Measurements from ENCODE around the gene SHROOM1.

SHROOM1 gene

GRCh38 chr5:132872788-132873118 is 42.3 kb upstream of the SHROOM1 start:
- no peak for TF ChIP-seq CTCF (IDR thresholded peaks at IDR 0.05; ENCODE audit: extremely low read depth, missing control alignments)
- no peak for DNase-seq (ENCODE audit: low spot score)

GRCh38 chr5:132871459-132872284 is 41.2 kb upstream of the SHROOM1 start:
- no peak for DNase-seq (ENCODE audit: low spot score)
- TF ChIP-seq CTCF (IDR thresholded peaks at IDR 0.05; ENCODE audit: extremely low read depth, missing control alignments): no peak

- no peak for TF ChIP-seq CTCF (IDR thresholded peaks at IDR 0.05; ENCODE audit: extremely low read depth, missing control alignments)
- no peak for DNase-seq (ENCODE audit: low spot score)
These were observed 40.4 kb upstream of the SHROOM1 start for GRCh38 chr5:132870801-132871200.

GRCh38 chr5:132868754-132869153 is 38.3 kb upstream of the SHROOM1 start:
- DNase-seq (ENCODE audit: low spot score): no peak
- no peak for TF ChIP-seq CTCF (IDR thresholded peaks at IDR 0.05; ENCODE audit: extremely low read depth, missing control alignments)

GRCh38 chr5:132867046-132867451 is 36.6 kb upstream of the SHROOM1 start:
- no peak for TF ChIP-seq CTCF (IDR thresholded peaks at IDR 0.05; ENCODE audit: extremely low read depth, missing control alignments)
- no peak for DNase-seq (ENCODE audit: low spot score)

GRCh38 chr5:132866342-132867045 is 36.0 kb upstream of the SHROOM1 start, which contains the start of the genes GDF9 and UQCRQ:
TSS of gene GDF9 (minus strand) at chr5:132866469. CDS start at chr5:132864533, 1,936 bp downstream.
TSS of gene UQCRQ (plus strand) at chr5:132866642. CDS start at chr5:132866882, 240 bp downstream.
- no peak for TF ChIP-seq CTCF (IDR thresholded peaks at IDR 0.05; ENCODE audit: extremely low read depth, missing control alignments)
- DNase-seq (ENCODE audit: low spot score): peak; percentile 95

- no peak for TF ChIP-seq CTCF (IDR thresholded peaks at IDR 0.05; ENCODE audit: extremely low read depth, missing control alignments)
- no peak for DNase-seq (ENCODE audit: low spot score)
These were observed 35.4 kb upstream of the SHROOM1 start for GRCh38 chr5:132865668-132866341.

Data from GM20000 (cell line).